ENCODE measurements around the gene WAPL. TPM values are rescaled to one million over a fixed set of nuclear protein-coding genes. Genes with fewer than 3 reads are reported as not detected.

Gene WAPL
- total RNA-seq, 1 donor from 2014 or later = 29.7 TPM

GRCh38 chr10:86504510-86504909, 17.1 kb downstream of the WAPL start:
- no peaks in the 10 kb centered on the region for H3K36me3 ChIP-seq (ENCODE audit: control insufficient read depth, insufficient read depth, low read length)
- H3K4me3 ChIP-seq (ENCODE audit: low read depth, low read length) = no peak overlapping the region
- no peaks in the 10 kb centered on the region for H3K27me3 ChIP-seq (ENCODE audit: control insufficient read depth, insufficient read depth, low read length)
- no peak for TF ChIP-seq CTCF (IDR thresholded peaks at IDR 0.05; ENCODE audit: insufficient read depth, low read length, poor library complexity, severe bottlenecking)
- no peak for DNase-seq (ENCODE audit: low read depth)

DNA sequence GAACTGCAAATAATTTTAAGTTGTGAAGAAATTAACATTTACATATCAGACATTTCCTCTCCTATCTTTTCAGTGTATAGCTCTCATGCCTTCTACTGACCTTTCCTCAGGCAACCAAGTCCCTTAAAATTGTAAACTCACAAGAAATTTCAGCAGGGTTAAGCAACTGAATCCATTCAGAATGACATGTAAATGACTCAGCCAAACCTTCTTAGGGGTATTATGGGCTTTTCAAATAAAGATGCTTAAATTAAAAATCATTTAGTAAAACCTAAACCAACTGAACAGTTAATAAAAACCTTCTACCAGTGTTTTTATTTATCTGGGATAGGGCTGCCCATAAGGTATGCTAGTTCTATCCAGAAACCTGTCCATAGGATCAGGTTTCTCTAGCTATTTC, 20.7 kb downstream of the WAPL start:
- TF ChIP-seq CTCF (IDR thresholded peaks at IDR 0.05; ENCODE audit: insufficient read depth, low read length, poor library complexity, severe bottlenecking) = no peak
- no peak for DNase-seq (ENCODE audit: low read depth)
- H3K27me3 ChIP-seq (ENCODE audit: control insufficient read depth, insufficient read depth, low read length) = no peaks in the 10 kb centered on the region
- no peak overlapping the region for H3K4me3 ChIP-seq (ENCODE audit: low read depth, low read length)
- no peaks in the 10 kb centered on the region for H3K36me3 ChIP-seq (ENCODE audit: control insufficient read depth, insufficient read depth, low read length)

DNA sequence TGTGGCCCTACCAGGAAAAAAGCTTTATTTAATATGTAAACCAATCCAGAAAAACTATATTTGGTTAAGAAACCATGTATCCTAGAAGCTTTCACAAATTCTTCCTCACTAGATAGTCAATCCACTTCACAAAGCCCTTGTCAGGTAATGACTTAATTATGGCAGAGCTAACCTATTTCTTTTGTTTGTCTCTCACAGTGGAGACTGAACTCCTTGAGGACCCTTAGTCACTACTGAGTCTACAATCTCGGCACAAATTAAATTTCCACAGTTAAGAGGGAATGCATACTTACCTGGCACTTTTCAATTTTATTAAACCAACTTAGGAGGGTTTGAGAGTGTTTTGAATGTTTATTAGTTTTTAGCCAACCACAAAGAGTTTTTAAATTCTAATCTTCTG, 23.0 kb downstream of the WAPL start:
- H3K36me3 ChIP-seq (ENCODE audit: control insufficient read depth, insufficient read depth, low read length) = no peaks in the 10 kb centered on the region
- no peak for TF ChIP-seq CTCF (IDR thresholded peaks at IDR 0.05; ENCODE audit: insufficient read depth, low read length, poor library complexity, severe bottlenecking)
- no peak overlapping the region for H3K4me3 ChIP-seq (ENCODE audit: low read depth, low read length)

GRCh38 chr10:86497621-86498020, 24.0 kb downstream of the WAPL start:
- no peaks in the 10 kb centered on the region for H3K36me3 ChIP-seq (ENCODE audit: control insufficient read depth, insufficient read depth, low read length)
- DNase-seq (ENCODE audit: low read depth) = no peak
- no peak for TF ChIP-seq CTCF (IDR thresholded peaks at IDR 0.05; ENCODE audit: insufficient read depth, low read length, poor library complexity, severe bottlenecking)

More for the DNA sequence above, 23.0 kb downstream of the WAPL start:
- H3K27me3 ChIP-seq (ENCODE audit: control insufficient read depth, insufficient read depth, low read length) = no peaks in the 10 kb centered on the region
- DNase-seq (ENCODE audit: low read depth) = no peak

DNA sequence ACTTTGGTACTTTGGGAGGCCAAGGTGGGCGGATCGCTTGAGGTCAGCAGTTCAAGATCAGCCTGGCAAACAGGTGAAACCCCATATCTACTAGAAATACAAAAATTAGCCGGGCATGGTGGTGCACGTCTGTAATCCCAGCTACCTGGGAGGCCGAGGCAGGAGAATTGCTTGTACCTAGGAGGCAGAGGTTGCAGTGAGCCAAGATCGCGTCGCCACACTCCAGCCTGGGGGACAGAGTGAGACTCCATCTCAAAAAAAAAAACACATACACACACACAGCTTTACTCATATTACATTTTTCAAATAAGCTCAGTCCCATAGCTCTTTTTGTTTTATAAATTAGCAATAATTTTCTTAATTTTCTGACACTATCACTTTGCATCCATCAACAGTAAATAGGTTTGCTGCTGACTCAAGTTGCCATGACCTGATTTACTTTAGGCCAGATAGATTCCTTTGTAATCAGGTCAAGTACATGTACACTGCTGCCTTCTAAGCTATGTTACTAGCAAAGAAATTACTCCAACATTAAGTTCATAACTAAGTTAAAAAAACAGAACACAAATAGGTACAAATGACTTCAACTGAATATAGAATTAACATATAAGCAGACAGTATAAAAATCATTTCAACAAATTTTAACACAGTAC, 31.5 kb downstream of the WAPL start:
- no peak for TF ChIP-seq CTCF (IDR thresholded peaks at IDR 0.05; ENCODE audit: insufficient read depth, low read length, poor library complexity, severe bottlenecking)
- no peak for DNase-seq (ENCODE audit: low read depth)
- Histone ChIP-seq H3K4me3 (ENCODE audit: low read depth, low read length) (no peak overlapping the region), H3K36me3 (ENCODE audit: control insufficient read depth, insufficient read depth, low read length) (no peaks in the 10 kb centered on the region), H3K27me3 (ENCODE audit: control insufficient read depth, insufficient read depth, low read length) (no peaks in the 10 kb centered on the region)

More at GRCh38 chr10:86497621-86498020, 24.0 kb downstream of the WAPL start:
- Histone ChIP-seq H3K27me3 (ENCODE audit: control insufficient read depth, insufficient read depth, low read length) (no peaks in the 10 kb centered on the region), H3K4me3 (ENCODE audit: low read depth, low read length) (no peak overlapping the region)
